Immature natural killer cell (primary cell): ENCODE results near the gene RSRC1. TPM values are rescaled to one million over a fixed set of nuclear protein-coding genes. Genes with fewer than 3 reads are reported as not detected.

Source experiments
- polyA plus RNA-seq, 3 donors: library from polyadenylated mRNA; unstranded; fragments of 300-500 nt; fragmentation: Illumina TruSeq; gene quantifications; one replicate each; pipeline ENCODE4 v1.2.3, GENCODE V29; 2021

RSRC1 gene
- polyA plus RNA-seq, 3 donors from 2014 or later = 15.4 to 37.9 (median 37.1) TPM

Other genes starting within 250 kb of the RSRC1 start
- gene SHOX2, start 3.7 kb upstream of the RSRC1 start, polyA plus RNA-seq = not detected